Keratinocyte (primary cell): ENCODE measurements around the gene PLEKHG4. TPM values are rescaled to one million over a fixed set of nuclear protein-coding genes. Genes with fewer than 3 reads are reported as not detected.
A peak's percentile ranks its signal among the peaks of the same experiment; 100 is the strongest.

Experiments
- DNase-seq: peaks from one replicate; pipeline ENCODE4 v3.0.0-alpha.2; 2011; ENCODE audit warnings: low read depth, missing footprints, low spot score
- FAIRE-seq: peaks from 2 replicates; lab custom pipeline; 2011; peaks lifted over from hg19 to GRCh38; lab: Jason Lieb, UNC
- H2AFZ ChIP-seq: 2 replicates; pipeline ENCODE4 v1.6.0; 2012; ENCODE audit warnings: low read length, control low read depth, inconsistent platforms; ENCODE audit not compliant: control insufficient read depth
- H3K27ac ChIP-seq: 2 replicates; pipeline ENCODE4 v1.5.1; 2011; ENCODE audit warnings: low read length; ENCODE audit not compliant: control insufficient read depth, insufficient read depth
- H3K27me3 ChIP-seq: 3 replicates; pipeline ENCODE4 v1.6.0; 2011; ENCODE audit warnings: low read length; ENCODE audit not compliant: control insufficient read depth, insufficient read depth; ENCODE audit errors: extremely low read depth
- H3K36me3 ChIP-seq, 2 experiments: 2 replicates in 1 of 2; 3 replicates in 1 of 2; pipeline ENCODE4 v1.5.1; 2011; ENCODE audit warnings: low read length in 2 of 2, mild to moderate bottlenecking in 1 of 2; ENCODE audit not compliant: control insufficient read depth in 2 of 2, insufficient read depth in 2 of 2; ENCODE audit errors: extremely low read depth in 1 of 2
- H3K4me1 ChIP-seq: 3 replicates; pipeline ENCODE4 v1.5.1; 2011; ENCODE audit warnings: low read length; ENCODE audit not compliant: control insufficient read depth, insufficient read depth; ENCODE audit errors: extremely low read depth
- H3K4me2 ChIP-seq: 3 replicates; pipeline ENCODE4 v1.6.0; 2011; ENCODE audit warnings: low read depth, low read length; ENCODE audit not compliant: control insufficient read depth, insufficient read depth; ENCODE audit errors: extremely low read depth
- H3K4me3 ChIP-seq, 3 experiments: fragments of 200-600 bp in 1 of 3; sonication (generic) in 1 of 3; 2 replicates in 2 of 3; 3 replicates in 1 of 3; pipeline ENCODE4 v1.5.1; 2011 to 2016; ENCODE audit warnings: low read length in 3 of 3, mild to moderate bottlenecking in 3 of 3, control low read depth in 2 of 3, inconsistent platforms in 1 of 3, low read depth in 1 of 3, mixed read lengths in 1 of 3, mixed run types in 1 of 3, moderate library complexity in 1 of 3; ENCODE audit not compliant: control insufficient read depth in 2 of 3, insufficient read depth in 2 of 3; ENCODE audit errors: extremely low read depth in 1 of 3
- H3K79me2 ChIP-seq: 2 replicates; pipeline ENCODE4 v1.6.0; 2012; ENCODE audit warnings: low read length; ENCODE audit not compliant: control insufficient read depth, insufficient read depth
- H3K9ac ChIP-seq: 3 replicates; pipeline ENCODE4 v1.6.0; 2011; ENCODE audit warnings: low read length; ENCODE audit not compliant: control insufficient read depth, insufficient read depth; ENCODE audit errors: extremely low read depth
- H3K9me1 ChIP-seq: 3 replicates; pipeline ENCODE4 v1.6.0; 2011; ENCODE audit warnings: low read length; ENCODE audit not compliant: control insufficient read depth, insufficient read depth; ENCODE audit errors: extremely low read depth
- H3K9me3 ChIP-seq: 2 replicates; pipeline ENCODE4 v1.5.1; 2012; ENCODE audit warnings: low read depth, low read length; ENCODE audit not compliant: control insufficient read depth
- H4K20me1 ChIP-seq: 3 replicates; pipeline ENCODE4 v1.6.0; 2011; ENCODE audit warnings: low read length; ENCODE audit not compliant: control insufficient read depth, insufficient read depth; ENCODE audit errors: extremely low read depth
- EZH2 ChIP-seq: IDR thresholded peaks from one replicate; pipeline ENCODE4 v1.6.1; 2012; ENCODE audit warnings: inconsistent platforms, mild to moderate bottlenecking, low read length, moderate library complexity
- dilution Hi-C: fragments of 300-500 bp; cut with MboI; formaldehyde crosslinking; loops from one replicate; pipeline ENCODE4 v1.7.0; 2020; ENCODE audit warnings: low sequenced_read_pairs; ENCODE audit not compliant: extremely low pct_ligation_motif_present
- polyA plus RNA-seq, 5 experiments: library from polyadenylated mRNA; depleted of rRNA in 3 of 5; stranded (reverse) in 3 of 5; stranded (forward) in 1 of 5; unstranded in 1 of 5; fragments of >200 nt; gene quantifications; 1 replicate in 1 of 5; 2 replicates in 3 of 5; 3 replicates in 1 of 5; pipeline versions ENCODE4 v1.2.1 to v1.2.3, GENCODE V29; 2011 to 2012; ENCODE audit warnings: missing spikeins in 2 of 5, low read depth in 1 of 5, low replicate concordance in 1 of 5
- TF ChIP-seq, protein P1 (sequence below), 3 experiments: IDR thresholded peaks in 1 of 3; conservative IDR thresholded peaks in 1 of 3; optimal IDR thresholded peaks in 1 of 3; 2 replicates in 2 of 3; 3 replicates in 1 of 3; pipeline versions ENCODE3 to v1.5.1; 2011; ENCODE audit warnings: low read length in 3 of 3, mild to moderate bottlenecking in 3 of 3, moderate library complexity in 2 of 3, control low read depth in 1 of 3, inconsistent platforms in 1 of 3; ENCODE audit not compliant: insufficient read depth in 2 of 3; ENCODE audit errors: extremely low read depth in 1 of 3

PLEKHG4 gene
- polyA plus RNA-seq, 1 donor (not counting 4 experiments of a cell fraction or from before 2014, with no cell fraction given) = 1.3 TPM

DNA sequence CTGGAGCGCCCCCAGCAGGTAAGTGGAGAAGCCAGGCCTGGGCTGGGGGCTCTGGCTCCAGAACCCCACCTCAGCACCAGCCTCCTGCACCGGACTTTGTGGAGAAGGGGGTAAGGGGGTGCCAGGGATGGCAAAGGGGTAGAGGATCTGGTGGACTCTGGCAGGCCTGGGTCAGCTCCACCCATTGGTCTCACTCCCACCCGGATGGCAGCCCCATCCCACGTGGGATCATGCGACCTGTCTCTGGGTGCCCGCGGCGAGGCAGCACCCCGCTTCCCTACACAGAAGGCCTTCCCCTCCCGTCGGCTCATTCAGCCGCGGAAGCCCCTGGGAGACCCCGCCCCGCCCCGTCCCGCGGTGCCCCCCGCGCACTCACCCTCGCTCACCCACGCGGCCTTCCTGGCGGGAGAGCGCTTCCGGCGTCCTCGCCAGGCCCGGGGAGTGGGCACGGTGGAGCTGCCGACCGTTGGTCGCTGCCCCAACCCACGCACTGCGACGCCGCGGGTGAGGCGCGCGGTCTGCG, 498 bp upstream of the PLEKHG4 start:
- dilution Hi-C loops = no loop called here
- H3K9me1 ChIP-seq = no peaks in the 10 kb centered on the region
- peak overlapping the region; percentile 22 for H2AFZ ChIP-seq
- FAIRE-seq = no peak
- H3K27ac ChIP-seq = no peak overlapping the region
- no peak for DNase-seq
- no peaks in the 10 kb centered on the region for H3K79me2 ChIP-seq
- peak overlapping the region; percentile 59 for H3K4me2 ChIP-seq
- TF ChIP-seq, protein P1, sequence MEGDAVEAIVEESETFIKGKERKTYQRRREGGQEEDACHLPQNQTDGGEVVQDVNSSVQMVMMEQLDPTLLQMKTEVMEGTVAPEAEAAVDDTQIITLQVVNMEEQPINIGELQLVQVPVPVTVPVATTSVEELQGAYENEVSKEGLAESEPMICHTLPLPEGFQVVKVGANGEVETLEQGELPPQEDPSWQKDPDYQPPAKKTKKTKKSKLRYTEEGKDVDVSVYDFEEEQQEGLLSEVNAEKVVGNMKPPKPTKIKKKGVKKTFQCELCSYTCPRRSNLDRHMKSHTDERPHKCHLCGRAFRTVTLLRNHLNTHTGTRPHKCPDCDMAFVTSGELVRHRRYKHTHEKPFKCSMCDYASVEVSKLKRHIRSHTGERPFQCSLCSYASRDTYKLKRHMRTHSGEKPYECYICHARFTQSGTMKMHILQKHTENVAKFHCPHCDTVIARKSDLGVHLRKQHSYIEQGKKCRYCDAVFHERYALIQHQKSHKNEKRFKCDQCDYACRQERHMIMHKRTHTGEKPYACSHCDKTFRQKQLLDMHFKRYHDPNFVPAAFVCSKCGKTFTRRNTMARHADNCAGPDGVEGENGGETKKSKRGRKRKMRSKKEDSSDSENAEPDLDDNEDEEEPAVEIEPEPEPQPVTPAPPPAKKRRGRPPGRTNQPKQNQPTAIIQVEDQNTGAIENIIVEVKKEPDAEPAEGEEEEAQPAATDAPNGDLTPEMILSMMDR (optimal IDR thresholded peaks at IDR 0.05 in 1 of 3, IDR thresholded peaks at IDR 0.05 in 1 of 3, conservative IDR thresholded peaks at IDR 0.05 in 1 of 3; ENCODE audit: extremely low read depth in 1 of 3, insufficient read depth in 2 of 3, low read length in 3 of 3) = peak; percentile 28 to 62 (median 28)
- no peak for TF ChIP-seq EZH2
- H4K20me1 ChIP-seq = no peaks in the 10 kb centered on the region
- no peaks in the 10 kb centered on the region for H3K9me3 ChIP-seq
- H3K4me1 ChIP-seq = peaks cover 23% of the 10 kb centered on the region
- H3K36me3 ChIP-seq = no peaks in the 10 kb centered on the region
- peaks cover 42% of the 10 kb centered on the region for H3K27me3 ChIP-seq
- peak overlapping the region; percentile 29 to 63 (median 47) for H3K4me3 ChIP-seq
- H3K9ac ChIP-seq = peak overlapping the region; percentile 65

DNA sequence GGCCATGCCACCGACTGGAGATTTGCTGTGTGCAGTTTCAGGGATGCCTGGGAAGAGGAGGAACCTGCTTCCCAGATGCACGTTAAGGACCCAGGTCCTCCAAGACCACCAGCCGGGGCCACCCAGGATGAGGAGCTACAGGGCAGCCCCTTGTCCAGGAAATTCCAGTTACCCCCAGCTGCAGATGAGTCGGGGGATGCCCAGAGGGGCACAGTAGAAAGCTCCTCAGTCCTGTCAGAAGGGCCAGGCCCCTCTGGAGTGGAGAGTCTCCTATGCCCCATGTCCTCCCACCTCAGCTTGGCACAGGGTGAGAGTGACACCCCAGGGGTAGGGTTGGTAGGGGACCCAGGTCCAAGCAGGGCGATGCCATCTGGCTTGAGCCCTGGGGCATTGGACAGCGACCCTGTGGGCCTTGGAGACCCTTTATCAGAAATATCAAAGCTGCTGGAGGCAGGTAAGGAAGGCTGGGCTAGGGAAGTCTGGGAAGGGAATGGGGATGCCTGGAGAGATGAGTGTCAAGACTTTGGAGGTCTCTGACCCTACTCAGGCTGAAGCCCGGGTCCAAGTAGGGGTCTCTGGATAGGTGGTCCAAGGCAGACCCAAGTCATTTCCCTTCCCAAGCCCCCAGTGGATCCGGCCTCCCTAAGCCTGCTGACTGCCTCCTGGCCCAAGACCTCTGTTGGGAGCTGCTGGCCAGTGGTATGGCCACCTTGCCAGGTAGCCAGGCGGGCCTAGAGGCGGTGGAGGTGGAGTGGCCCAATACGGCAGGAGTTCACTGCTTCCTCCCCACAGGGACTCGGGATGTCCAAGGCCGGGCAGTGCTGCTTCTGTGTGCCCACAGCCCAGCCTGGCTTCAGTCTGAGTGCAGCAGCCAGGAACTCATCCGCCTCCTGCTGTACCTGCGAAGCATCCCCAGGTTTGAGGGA, 1.0 kb downstream of the PLEKHG4 start:
- TF ChIP-seq EZH2 = no peak
- TF ChIP-seq, protein P1 (optimal IDR thresholded peaks at IDR 0.05 in 1 of 3, IDR thresholded peaks at IDR 0.05 in 1 of 3, conservative IDR thresholded peaks at IDR 0.05 in 1 of 3; ENCODE audit: extremely low read depth in 1 of 3, insufficient read depth in 2 of 3, low read length in 3 of 3) = no peak
- no peaks in the 10 kb centered on the region for H3K9me1 ChIP-seq
- no peak overlapping the region for H3K4me2 ChIP-seq
- no peak overlapping the region for H2AFZ ChIP-seq
- dilution Hi-C loops = no loop called here
- no peaks in the 10 kb centered on the region for H3K79me2 ChIP-seq
- FAIRE-seq (no peak), DNase-seq (no peak)
- no peak overlapping the region for H3K9ac ChIP-seq
- H3K27me3 ChIP-seq = peaks cover 50% of the 10 kb centered on the region
- H3K4me3 ChIP-seq = no peak overlapping the region
- H3K27ac ChIP-seq = no peak overlapping the region
- H4K20me1 ChIP-seq = no peaks in the 10 kb centered on the region
- H3K4me1 ChIP-seq = peaks cover 23% of the 10 kb centered on the region
- no peaks in the 10 kb centered on the region for H3K9me3 ChIP-seq
- no peaks in the 10 kb centered on the region for H3K36me3 ChIP-seq
